ENCODE data around the gene C6orf89.
A peak's percentile ranks its signal among the peaks of the same experiment; 100 is the strongest.

Gene C6orf89

DNA sequence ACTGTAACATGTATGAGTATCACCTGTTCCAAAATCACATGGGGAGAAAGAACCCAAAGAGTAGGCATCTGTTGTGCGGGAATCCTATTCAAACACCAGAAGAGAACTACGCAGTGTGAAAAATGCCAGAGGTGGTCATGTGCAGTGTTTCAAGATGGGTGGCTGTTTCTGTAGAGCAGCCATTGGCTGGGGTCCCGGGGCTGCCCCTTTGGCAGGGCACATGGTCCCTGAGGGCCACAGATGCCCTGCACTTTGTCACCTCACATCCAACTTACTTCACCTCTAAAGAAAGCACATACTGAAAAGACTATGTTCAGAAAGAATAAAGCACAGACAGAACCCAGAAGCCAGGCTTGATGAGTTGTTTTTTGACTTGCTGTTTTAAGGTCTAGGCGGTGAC lies 87.9 kb downstream of the C6orf89 start:
- H3K4me3 ChIP-seq (ENCODE audit: low read depth, low read length): no peak overlapping the region
- no peak for DNase-seq (ENCODE audit: low read depth)
- TF ChIP-seq CTCF (conservative IDR thresholded peaks at IDR 0.05; ENCODE audit: low read depth, low read length): no peak

- DNase-seq (ENCODE audit: low read depth): no peak
- no peak for TF ChIP-seq CTCF (conservative IDR thresholded peaks at IDR 0.05; ENCODE audit: low read depth, low read length)
- H3K4me3 ChIP-seq (ENCODE audit: low read depth, low read length): no peak overlapping the region
Measured at GRCh38 chr6:36975231-36976006, 89.7 kb downstream of the C6orf89 start.

DNA sequence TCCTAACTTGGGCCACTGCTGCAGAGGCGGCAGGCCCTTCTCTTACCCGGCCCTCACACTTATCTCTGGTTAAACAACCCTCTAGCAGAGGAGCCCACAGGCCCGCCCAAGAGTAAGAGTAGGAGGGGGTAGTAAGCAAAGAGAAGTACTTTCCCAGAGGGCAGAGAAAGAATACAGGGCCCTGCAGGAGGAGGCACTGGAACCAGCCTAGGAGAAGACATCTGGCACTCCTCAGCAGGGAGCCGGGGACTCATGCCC lies 90.2 kb downstream of the C6orf89 start:
- no peak for DNase-seq (ENCODE audit: low read depth)
- no peak for TF ChIP-seq CTCF (conservative IDR thresholded peaks at IDR 0.05; ENCODE audit: low read depth, low read length)
- H3K4me3 ChIP-seq (ENCODE audit: low read depth, low read length): no peak overlapping the region

DNA sequence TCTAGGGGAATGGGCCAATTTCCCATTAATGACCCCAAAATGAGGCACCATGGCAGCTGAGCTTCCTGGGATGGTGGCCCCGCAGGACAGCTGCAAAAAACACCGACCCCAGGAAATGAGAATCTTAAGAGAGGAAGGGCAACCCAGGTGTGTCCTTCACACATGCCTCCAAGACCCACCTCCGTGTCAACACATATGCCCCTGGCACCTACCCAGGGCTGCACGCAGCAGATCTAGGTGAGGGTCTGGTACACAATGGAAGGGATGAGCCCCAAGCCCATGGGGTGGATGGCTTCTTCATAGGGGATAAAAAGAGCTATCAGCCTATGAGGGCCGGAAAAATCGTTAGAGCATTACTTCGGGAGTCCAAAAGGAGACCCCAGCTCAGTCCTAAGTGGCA lies 90.8 kb downstream of the C6orf89 start:
- no peak for DNase-seq (ENCODE audit: low read depth)
- no peak for TF ChIP-seq CTCF (conservative IDR thresholded peaks at IDR 0.05; ENCODE audit: low read depth, low read length)
- H3K4me3 ChIP-seq (ENCODE audit: low read depth, low read length): no peak overlapping the region

DNA sequence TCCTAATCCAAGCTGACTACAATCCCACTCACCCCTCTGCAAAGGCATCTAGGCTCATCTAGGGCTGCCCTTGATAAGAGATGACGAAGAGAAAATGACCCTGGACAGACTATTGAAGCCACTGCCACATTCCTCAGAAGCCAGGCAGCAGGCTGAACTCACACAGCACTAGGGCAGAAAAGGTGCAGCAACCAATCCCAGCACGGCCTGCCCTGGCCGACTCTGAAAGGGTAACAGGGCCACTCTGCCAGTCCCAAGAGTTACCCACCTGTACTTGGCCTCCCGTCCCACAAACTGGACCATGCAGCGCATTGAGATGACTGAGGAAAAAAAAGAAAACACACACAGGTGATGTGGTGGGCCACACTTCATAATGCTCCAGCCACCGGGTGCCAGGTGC lies 91.2 kb downstream of the C6orf89 start:
- H3K4me3 ChIP-seq (ENCODE audit: low read depth, low read length): no peak overlapping the region
- TF ChIP-seq CTCF (conservative IDR thresholded peaks at IDR 0.05; ENCODE audit: low read depth, low read length): no peak
- DNase-seq (ENCODE audit: low read depth): no peak

DNA sequence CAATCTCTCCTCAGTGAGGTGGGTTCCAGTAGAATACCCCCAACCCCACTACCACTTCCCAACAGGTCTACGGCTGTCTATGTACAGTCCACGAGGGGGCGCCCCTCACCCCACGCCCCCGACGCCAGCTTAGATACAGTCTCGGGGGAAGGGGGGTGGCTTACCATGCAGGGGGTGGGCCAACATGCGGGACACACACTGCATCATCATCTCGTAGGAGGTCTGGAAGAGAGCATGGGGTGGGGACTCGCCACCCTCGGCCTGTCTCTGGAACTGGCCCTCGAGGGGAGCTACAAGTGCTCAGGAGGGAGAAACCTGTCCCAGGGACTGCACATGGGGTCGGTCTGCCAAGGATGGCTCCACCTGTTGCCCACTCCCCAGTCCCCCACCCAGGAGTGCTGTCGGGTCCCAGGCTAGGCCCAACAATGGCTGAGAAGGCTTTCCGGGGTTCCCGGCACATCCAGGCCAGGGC lies 91.8 kb downstream of the C6orf89 start:
- peak; percentile 28 for DNase-seq (ENCODE audit: low read depth)
- peak; percentile 61 for TF ChIP-seq CTCF (conservative IDR thresholded peaks at IDR 0.05; ENCODE audit: low read depth, low read length)
- H3K4me3 ChIP-seq (ENCODE audit: low read depth, low read length): no peak overlapping the region
